ENCODE measurements around the gene CES5A.

Gene CES5A

GRCh38 chr16:55912022-55912421, 36.8 kb upstream of the CES5A start:
- no peak for DNase-seq (ENCODE audit: low spot score)
- TF ChIP-seq CTCF (IDR thresholded peaks at IDR 0.05; ENCODE audit: extremely low read depth, missing control alignments): no peak

GRCh38 chr16:55911616-55912015, 36.4 kb upstream of the CES5A start:
- DNase-seq (ENCODE audit: low spot score): no peak
- TF ChIP-seq CTCF (IDR thresholded peaks at IDR 0.05; ENCODE audit: extremely low read depth, missing control alignments): no peak

- DNase-seq (ENCODE audit: low spot score): no peak
- TF ChIP-seq CTCF (IDR thresholded peaks at IDR 0.05; ENCODE audit: extremely low read depth, missing control alignments): no peak
Observed at GRCh38 chr16:55909876-55910275, 34.7 kb upstream of the CES5A start.

GRCh38 chr16:55908641-55909040, 33.5 kb upstream of the CES5A start:
- no peak for TF ChIP-seq CTCF (IDR thresholded peaks at IDR 0.05; ENCODE audit: extremely low read depth, missing control alignments)
- no peak for DNase-seq (ENCODE audit: low spot score)

GRCh38 chr16:55907661-55908060, 32.5 kb upstream of the CES5A start:
- no peak for TF ChIP-seq CTCF (IDR thresholded peaks at IDR 0.05; ENCODE audit: extremely low read depth, missing control alignments)
- no peak for DNase-seq (ENCODE audit: low spot score)

GRCh38 chr16:55906123-55906522, 30.9 kb upstream of the CES5A start:
- no peak for TF ChIP-seq CTCF (IDR thresholded peaks at IDR 0.05; ENCODE audit: extremely low read depth, missing control alignments)
- DNase-seq (ENCODE audit: low spot score): no peak

- DNase-seq (ENCODE audit: low spot score): no peak
- no peak for TF ChIP-seq CTCF (IDR thresholded peaks at IDR 0.05; ENCODE audit: extremely low read depth, missing control alignments)
Observed at GRCh38 chr16:55905651-55906050, 30.5 kb upstream of the CES5A start.
